Neural crest cell (in vitro differentiated cells): ENCODE measurements around the gene SLC4A3. TPM values are rescaled to one million over a fixed set of nuclear protein-coding genes. Genes with fewer than 3 reads are reported as not detected.
"Not testable (repeated sequence)": the region's sequence is repeated elsewhere in the genome, so short reads cannot be mapped to it uniquely, and the experiment has no call there.

Source experiments
- DNase-seq: peaks from one replicate; pipeline ENCODE4 v3.0.0; 2021; ENCODE audit warnings: low read depth, mixed read lengths, low spot score
- H3K27ac Mint-ChIP-seq: one replicate; pipeline ENCODE4 v1.8.0; 2021; ENCODE audit warnings: mild to moderate bottlenecking, mixed read lengths; ENCODE audit not compliant: unreplicated experiment
- H3K27me3 Mint-ChIP-seq: 2 replicates; pipeline ENCODE4 v1.8.0; 2021; ENCODE audit warnings: low read depth, mild to moderate bottlenecking, mixed read lengths
- H3K36me3 Mint-ChIP-seq: 2 replicates; pipeline ENCODE4 v1.8.0; 2021; ENCODE audit warnings: low read depth, mild to moderate bottlenecking, mixed read lengths
- H3K4me1 Mint-ChIP-seq: 2 replicates; pipeline ENCODE4 v1.8.0; 2021; ENCODE audit warnings: mixed read lengths
- H3K4me3 Mint-ChIP-seq: one replicate; pipeline ENCODE4 v1.8.0; 2021; ENCODE audit warnings: mild to moderate bottlenecking, mixed read lengths
- H3K9me3 Mint-ChIP-seq: 2 replicates; pipeline ENCODE4 v1.8.0; 2021; ENCODE audit warnings: mixed read lengths
- CTCF ChIP-seq: fragments of 200-600 bp; sonication (generic); conservative IDR thresholded peaks from 2 replicates; pipeline ENCODE4 v1.5.0; 2021; ENCODE audit warnings: antibody characterized with exemption, mild to moderate bottlenecking
- total RNA-seq: library from RNA; stranded (reverse); gene quantifications from 2 replicates; pipeline ENCODE4 v1.2.1, GENCODE V29; 2021

Gene SLC4A3
- total RNA-seq, 1 donor from 2014 or later, result 11.4 TPM

GRCh38 chr2:219644801-219645480 lies 17.5 kb downstream of the SLC4A3 start:
- Mint-ChIP-seq H3K4me1 (peaks cover 20% of the 10 kb centered on the region), H3K4me3 (no peak overlapping the region), H3K36me3 (no peaks in the 10 kb centered on the region), H3K27me3 (peaks cover 12% of the 10 kb centered on the region), H3K9me3 (no peaks in the 10 kb centered on the region), H3K27ac (peak overlapping the region; percentile 17)
- DNase-seq, result no peak
- TF ChIP-seq CTCF, result no peak

- Mint-ChIP-seq H3K36me3 (no peaks in the 10 kb centered on the region), H3K4me3 (no peak overlapping the region), H3K27me3 (peaks cover 18% of the 10 kb centered on the region), H3K4me1 (peaks cover 20% of the 10 kb centered on the region), H3K9me3 (no peaks in the 10 kb centered on the region), H3K27ac (no peak overlapping the region)
- DNase-seq, result no peak
- no peak for TF ChIP-seq CTCF
These were observed 18.4 kb downstream of the SLC4A3 start for GRCh38 chr2:219645631-219646527.

GRCh38 chr2:219648176-219648575 lies 20.7 kb downstream of the SLC4A3 start:
- TF ChIP-seq CTCF, result no peak
- H3K4me3 Mint-ChIP-seq, result no peak overlapping the region
- H3K4me1 Mint-ChIP-seq, result peaks cover 8% of the 10 kb centered on the region
- peaks cover 36% of the 10 kb centered on the region for H3K27me3 Mint-ChIP-seq
- H3K36me3 Mint-ChIP-seq, result no peaks in the 10 kb centered on the region
- no peak for DNase-seq
- no peak overlapping the region for H3K27ac Mint-ChIP-seq
- no peaks in the 10 kb centered on the region for H3K9me3 Mint-ChIP-seq

GRCh38 chr2:219648963-219649362 lies 21.5 kb downstream of the SLC4A3 start:
- peaks cover 42% of the 10 kb centered on the region for H3K27me3 Mint-ChIP-seq
- peaks cover 8% of the 10 kb centered on the region for H3K4me1 Mint-ChIP-seq
- TF ChIP-seq CTCF, result no peak
- no peak for DNase-seq
- H3K36me3 Mint-ChIP-seq, result no peaks in the 10 kb centered on the region
- H3K4me3 Mint-ChIP-seq, result no peak overlapping the region
- H3K27ac Mint-ChIP-seq, result no peak overlapping the region
- H3K9me3 Mint-ChIP-seq, result no peaks in the 10 kb centered on the region

GRCh38 chr2:219650426-219651248 lies 23.2 kb downstream of the SLC4A3 start:
- Mint-ChIP-seq H3K27me3 (peaks cover 56% of the 10 kb centered on the region), H3K27ac (no peak overlapping the region), H3K4me1 (peaks cover under 1% of the 10 kb centered on the region), H3K9me3 (no peaks in the 10 kb centered on the region), H3K4me3 (no peak overlapping the region), H3K36me3 (no peaks in the 10 kb centered on the region)
- DNase-seq, result no peak
- no peak for TF ChIP-seq CTCF

- not testable (repeated sequence) for H3K27ac Mint-ChIP-seq, H3K9me3 Mint-ChIP-seq, H3K36me3 Mint-ChIP-seq, H3K4me1 Mint-ChIP-seq, DNase-seq, H3K4me3 Mint-ChIP-seq
- H3K27me3 Mint-ChIP-seq, result peaks cover 64% of the 10 kb centered on the region
These were observed 24.2 kb downstream of the SLC4A3 start for GRCh38 chr2:219651656-219652055.
